Uterus (tissue), 2 donors: Measurements from ENCODE around the gene RHOBTB1.

ENCODE experiments used
- CTCF ChIP-seq, 4 experiments: fragments of 200-600 bp in 2 of 4; fragments of 450-650 bp in 2 of 4; sonication (generic) in 2 of 4; IDR thresholded peaks; one replicate each; pipeline ENCODE4 v1.5.1; 2016 to 2019; ENCODE audit warnings: antibody characterized with exemption in 4 of 4, mild to moderate bottlenecking in 2 of 4, moderate library complexity in 1 of 4
- POLR2A ChIP-seq, 2 donors: fragments of 450-650 bp; IDR thresholded peaks; one replicate each; pipeline ENCODE4 v1.6.1; 2016; ENCODE audit warnings: antibody characterized with exemption in 2 of 2, mild to moderate bottlenecking in 1 of 2, moderate library complexity in 1 of 2

- TF ChIP-seq CTCF (IDR thresholded peaks at IDR 0.05) (no peak), POLR2A (IDR thresholded peaks at IDR 0.05) (no peak)
Measured at GRCh38 chr10:60919551-60919950, 24.4 kb downstream of the RHOBTB1 start.
